GM18498 (cell line): ENCODE data around the gene BSN.

Experiments
- ATAC-seq: cut with Tn5 transposase; IDR thresholded peaks from one replicate; pipeline ENCODE4 v1.9.1; 2021; ENCODE audit warnings: mild to moderate bottlenecking, moderate library complexity; ENCODE audit not compliant: unreplicated experiment

BSN gene

DNA sequence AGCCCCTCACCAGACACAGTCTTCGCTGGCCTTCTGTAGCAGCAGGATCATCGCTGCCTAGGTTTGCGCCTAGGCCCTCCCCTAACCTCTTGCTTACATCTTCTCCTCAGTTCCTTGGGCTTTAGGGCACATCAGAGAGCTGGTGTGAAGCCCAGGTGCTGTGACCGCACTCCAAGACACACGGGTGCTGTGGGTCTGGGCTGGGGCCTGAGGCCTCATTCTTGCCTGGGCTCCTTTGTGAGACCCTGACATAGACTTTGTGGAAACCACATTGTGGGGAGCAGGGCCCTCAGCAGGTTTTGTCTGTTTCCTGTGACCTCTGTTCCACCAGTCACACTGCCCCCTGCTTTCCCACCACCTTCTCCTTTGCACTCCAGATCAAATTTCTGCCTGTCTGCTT lies 157.2 kb downstream of the BSN start:
- no peak for ATAC-seq

DNA sequence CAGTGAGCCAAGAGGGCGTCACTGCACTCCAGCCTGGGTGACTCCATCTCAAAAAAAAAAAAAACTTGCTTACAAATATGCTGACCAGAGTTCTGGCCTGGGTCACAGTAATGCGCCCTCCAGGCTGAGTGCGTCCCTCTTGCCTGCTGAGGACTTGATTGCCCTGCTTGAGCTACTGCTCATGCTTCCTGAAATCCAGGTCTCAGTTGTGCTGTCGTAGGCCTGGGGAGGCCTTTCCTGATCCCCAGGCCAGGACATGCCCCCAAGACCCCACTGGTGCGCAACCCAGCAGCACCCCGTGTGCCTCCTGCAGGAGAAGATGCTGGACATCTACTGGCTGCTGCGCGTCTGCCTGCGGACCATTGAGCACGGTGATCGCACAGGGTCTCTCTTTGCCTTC lies 157.9 kb downstream of the BSN start:
- no peak for ATAC-seq

DNA sequence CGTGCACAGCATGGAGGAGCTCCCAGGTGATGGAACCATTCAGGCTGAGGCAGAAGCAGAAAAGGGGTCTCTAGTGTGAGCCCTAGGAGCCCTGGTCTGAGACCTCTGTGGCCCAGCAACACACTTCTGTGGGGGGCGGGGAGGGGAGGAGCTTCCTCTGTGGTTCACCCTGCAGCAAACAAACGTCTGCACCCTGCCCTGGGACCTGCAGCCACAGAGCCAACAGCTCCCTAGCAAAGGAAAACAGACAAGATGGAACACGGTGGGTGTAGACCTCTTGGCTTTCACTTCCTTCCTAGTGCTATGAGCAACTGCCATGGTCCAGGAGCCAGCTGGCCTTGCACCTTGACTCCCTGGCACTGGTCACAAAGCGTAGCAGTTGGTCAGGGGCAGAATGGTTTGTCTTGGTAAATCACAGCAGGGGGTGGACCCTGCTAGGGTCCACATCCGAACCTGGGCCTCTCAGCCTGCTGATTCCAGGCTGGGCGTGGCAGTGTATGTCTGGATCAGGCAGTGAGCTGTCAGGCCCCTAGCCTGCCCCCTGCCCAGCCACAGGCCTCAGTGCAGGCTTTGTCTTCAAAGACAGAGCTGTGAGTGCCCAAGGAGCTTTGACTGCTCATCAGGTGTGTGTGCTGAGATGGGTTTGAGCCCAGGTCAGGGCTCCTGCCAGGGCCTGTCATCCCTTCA lies 158.5 kb downstream of the BSN start:
- ATAC-seq, result no peak

DNA sequence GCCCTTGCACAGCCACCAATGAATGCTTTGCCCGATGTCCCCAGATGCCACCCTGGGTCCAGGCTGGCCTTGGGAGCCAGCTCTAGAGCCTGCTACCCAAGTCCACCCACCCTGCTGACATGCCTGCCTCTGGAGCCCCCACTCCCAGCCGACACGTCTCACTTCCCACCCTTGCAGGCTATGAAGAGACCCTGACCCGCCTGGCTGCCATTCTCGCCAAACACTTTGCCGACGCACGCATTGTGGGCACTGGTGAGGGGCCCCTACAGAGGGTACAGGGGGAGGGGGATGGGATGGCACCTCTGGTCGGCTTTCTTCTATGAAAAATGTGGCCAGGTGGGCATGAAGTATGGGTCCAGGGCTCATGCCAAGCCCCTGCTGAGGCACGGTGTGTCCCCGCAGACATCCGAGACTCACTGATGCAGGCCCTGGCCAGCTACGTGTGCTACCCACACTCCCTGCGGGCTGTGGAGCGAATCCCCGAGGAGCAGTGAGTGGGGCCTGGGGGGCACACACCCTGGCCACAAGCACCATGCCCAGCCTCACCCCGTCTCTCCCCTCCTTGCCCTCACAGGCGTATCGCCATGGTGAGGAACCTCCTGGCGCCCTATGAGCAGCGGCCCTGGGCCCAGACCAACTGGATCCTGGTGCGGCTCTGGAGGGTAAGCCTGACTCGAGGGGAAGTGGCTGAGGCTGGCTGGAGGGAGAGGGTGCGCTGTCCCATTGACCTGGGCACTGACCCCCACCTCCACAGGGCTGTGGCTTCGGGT lies 159.2 kb downstream of the BSN start:
- no peak for ATAC-seq

DNA sequence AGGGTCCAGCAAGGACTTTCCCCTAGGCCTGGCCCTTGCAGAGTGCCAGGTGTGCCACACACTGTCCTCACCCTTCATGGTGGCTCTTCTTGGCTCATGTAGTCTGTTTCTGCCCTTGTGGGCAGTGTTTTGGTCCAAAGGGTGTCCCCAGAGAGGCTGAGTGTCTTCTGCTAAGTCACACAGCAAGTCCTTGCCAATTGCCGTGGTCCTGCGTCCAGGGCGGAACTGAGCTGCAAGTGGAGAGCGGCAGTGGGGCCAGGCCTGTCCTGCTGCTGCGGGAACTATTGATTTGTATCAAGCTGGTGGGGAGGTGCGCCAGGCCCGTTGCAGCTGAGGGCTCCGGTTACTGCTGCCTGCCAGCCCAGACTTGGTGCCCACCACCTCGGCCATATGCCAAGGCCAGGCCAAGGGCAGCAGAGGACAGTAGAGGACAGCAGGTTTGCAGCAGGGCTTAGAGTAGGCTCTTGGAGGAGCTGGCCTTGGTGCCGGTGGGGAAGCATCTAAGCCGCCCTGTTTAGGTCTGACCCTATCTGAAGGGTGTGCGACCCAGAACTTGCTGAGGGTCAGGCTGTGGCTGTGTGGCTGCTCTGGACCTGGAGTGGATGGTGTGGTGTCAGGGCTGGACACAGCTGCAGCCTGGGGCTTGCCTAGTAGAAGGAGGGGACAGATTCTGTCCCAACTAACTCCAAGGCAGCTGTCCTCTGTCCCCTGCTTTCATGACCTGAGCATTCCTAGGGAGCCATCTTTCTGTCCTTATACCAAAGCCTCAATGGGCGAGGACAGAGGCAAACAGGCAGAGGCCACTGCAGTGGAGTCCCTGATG lies 160.7 kb downstream of the BSN start:
- ATAC-seq, result no peak

DNA sequence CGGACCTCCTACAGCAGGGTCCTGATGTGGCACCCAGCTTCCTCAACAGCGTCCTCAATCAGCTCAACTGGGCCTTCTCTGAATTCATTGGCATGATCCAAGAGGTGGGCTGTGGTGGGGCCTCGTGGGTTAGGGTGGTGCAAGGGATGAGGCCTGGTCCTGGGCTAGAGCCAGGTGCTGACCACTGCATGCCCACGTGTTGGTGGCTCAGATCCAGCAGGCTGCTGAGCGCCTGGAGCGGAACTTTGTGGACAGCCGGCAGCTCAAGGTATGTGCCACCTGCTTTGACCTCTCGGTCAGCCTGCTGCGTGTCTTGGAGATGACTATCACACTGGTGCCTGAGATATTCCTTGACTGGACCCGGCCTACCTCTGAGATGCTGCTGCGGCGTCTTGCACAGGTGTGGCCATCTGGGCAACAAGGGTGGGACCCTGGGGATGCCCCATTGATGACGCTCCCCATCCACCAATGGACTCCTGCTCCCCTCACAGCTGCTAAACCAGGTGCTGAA lies 161.4 kb downstream of the BSN start:
- no peak for ATAC-seq

DNA sequence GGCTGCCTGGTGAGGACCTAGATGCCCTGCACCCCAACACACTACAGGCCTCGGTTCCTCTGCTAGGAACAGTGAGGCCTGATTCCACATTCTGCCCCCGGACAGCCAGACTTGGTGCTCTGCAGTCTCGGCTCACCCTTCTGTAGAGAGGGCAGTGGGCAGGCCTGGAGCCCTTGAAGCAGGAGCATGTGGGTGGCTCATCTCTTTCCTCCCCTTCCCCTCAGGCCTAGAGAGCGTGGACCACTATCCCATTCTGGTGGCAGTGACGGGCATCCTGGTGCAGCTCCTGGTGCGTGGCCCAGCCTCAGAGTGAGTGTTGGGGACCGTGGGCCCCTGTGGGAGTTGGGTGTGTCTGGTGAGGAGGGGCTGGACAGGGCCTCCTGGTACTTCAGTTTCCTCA lies 161.9 kb downstream of the BSN start:
- ATAC-seq, result no peak

DNA sequence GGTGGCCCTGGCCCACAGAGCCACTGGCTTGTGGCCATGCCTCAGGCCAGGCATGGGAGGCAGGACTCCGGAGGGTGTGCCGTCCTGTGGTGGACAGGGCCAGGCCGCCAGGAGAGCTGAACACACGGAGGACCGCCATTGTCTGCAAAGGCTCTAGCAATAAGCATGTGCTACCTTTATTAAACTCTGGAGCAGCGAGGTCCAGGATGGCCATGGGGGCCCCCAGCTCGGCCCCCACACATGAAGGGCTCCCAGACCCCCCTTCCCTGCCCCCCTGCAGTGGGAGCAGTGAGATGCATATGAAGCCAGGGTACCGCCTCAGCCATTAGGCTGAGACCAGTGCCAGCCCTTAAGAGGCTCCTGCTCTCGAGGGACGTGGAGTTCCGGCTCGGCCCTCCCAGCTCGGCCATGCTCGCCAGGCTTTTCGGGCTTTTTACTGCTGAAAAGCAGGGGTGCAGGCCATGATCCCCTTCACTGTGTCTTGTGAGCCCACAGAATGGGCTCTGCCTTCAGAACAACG lies 162.5 kb downstream of the BSN start:
- no peak for ATAC-seq

DNA sequence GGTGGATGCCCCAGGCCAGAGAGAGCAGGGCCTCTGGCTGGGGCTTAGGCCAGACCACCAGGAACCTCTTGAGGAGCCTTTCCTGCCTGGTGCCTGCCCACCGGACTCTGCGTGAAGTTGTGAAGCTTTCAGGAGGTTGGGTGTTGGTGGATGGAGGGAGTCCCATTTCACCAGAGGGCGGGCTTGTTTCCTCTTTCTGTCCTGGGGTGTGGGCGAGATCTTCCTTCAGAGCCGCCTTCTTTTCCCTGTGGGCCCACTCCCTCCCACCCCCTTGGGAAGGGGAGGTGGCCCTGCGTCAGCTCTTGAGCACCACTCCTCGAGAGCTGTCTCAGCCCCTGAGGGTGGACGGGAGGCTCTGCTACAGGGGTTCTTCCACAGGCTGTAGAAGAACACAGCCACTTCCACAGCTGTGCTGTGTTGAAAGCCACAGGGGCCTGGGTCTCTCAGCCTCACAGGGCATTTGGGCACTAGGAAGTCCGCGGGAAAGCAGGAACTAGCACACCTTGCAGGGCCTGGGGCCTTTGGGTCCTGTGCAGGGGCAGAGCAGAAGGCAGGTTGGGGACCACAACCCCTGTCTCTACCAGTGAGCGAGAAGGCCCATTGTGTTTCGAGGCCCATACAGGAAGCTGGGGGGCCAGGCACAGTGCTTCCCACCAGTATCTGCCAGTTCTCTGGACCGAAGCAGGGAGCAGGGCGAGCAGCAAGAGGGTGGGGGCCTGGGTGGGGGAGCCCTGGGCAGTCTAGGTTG lies 163.1 kb downstream of the BSN start:
- no peak for ATAC-seq

DNA sequence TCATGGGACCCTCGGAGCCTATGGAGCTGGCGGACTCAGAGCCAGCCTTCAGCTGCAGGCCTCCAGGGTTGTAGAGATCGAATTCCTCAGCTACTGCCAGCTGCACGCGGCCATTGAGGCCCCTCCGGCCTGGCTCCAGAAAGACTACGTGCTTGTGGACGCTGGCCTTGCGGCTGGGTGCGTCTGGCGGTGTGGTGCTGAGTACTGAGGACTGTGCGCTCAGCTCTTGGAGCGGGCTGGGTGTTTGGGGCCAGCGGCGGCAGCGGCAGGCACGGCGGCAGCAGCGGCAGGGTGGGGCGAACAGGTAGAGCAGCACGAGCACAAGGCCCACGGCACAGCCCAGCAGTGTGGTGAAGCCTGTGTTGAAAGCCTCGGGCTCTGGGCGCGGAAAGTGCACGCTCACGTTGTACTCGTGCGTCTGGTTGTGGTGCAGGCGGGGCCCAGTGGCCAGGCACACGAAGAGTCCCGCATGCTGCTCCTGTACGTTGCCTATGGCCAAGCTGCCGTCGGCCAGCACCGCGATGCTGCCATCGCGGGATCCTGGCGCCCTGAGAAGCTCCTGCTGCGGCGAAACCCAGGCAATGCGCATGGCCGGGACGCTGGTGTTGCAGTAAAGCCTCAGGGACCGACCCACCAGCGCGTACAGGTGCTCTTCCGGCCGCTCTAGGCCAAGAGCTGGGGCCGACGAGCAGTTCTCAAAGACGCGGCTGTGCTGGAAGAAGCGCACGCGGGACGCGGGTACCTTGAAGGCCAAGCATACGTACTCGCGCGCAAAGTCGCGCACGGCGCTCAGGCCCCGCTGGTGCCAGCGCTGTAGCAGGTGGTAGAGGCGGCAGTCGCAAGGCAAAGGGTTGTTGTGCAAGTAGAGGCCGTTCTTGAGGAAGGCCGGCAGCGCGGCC lies 163.9 kb downstream of the BSN start:
- ATAC-seq, result no peak

DNA sequence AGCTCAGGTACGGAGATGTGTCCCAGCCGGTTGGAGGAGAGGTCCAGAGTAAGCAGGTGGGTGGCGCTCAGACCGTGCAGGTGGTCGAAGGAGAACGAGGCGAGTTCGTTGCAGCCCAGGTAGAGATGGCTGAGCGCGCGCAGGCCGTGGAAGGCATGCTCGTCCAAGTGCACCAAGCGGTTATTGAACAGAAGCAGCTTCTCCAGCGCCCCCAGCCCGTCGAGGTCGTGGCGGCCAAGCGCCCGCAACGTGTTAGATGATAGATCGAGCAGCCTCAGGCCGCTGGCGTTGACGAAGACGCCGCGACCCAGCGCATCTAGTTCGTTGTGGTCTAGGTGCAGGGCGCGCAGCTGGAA lies 164.6 kb downstream of the BSN start:
- no peak for ATAC-seq

DNA sequence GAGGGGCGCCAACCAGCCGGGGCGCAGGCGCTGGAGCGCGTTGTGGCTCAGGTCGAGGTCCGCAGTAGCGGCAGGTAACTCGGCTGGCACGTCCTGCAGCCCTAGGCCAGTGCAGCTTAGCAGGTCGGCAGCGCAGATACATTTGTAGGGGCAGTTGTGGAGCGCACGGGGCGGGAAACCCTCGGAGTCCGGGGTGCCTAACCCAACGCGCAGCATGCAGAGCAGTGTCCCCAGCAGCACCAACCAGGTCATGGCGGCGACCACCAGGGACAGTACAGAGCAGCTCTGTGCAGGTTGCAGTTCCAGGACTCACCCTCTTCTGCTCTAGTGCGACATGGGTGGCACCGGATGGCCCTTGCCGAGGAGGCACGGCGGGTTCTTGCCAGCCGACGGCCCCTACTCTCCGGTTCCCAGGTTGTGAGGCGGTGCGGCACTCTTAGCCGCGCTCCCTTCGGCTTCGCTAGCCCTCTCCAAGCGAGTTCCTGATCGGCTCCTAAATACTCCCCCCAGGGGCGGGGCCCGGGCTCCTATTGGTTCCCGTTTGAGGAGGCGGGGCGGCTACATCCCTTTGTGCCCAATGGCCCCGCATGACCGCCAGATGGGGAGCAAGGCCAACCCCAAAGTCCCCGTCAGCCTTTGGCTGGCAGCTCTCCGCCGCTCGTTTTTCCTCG lies 165.1 kb downstream of the BSN start, which contains the start of gene AMIGO3:
Gene AMIGO3, minus strand, starts transcription at position 471 of the 671 bp plus-strand sequence. Its CDS starts 219 bp downstream, at position 252.
- ATAC-seq, result peak; percentile 45
